ENCODE results near the gene STRIP1.

The STRIP1 gene

DNA sequence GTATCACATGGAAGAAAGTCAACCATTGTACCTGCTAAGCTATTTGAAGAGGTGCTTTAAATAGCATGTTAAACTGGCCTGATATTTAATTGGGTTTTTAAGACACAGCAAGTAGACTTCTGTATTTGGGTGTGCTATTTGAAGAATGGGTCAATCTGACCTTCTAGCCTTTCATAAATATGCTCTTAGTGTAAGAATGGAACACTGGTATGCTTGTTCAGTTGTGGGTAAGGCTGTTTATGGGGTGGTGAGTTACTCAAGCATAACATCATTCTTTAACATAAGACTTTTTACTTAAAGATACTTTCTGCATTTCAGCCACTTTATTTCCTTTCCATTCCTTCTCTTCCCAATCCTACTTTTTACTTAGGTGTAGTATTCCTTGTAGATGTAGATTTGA is 28.5 kb upstream of the STRIP1 start:
- no peak overlapping the region for H3K9ac ChIP-seq (ENCODE audit: low read length)
- no peak overlapping the region for H3K4me2 ChIP-seq (ENCODE audit: low read depth, low read length)
- no peaks in the 10 kb centered on the region for H3K9me2 ChIP-seq (replicated peaks; ENCODE audit: insufficient read depth, low read length)
- H3K36me3 ChIP-seq (replicated peaks; ENCODE audit: insufficient read depth, low read length), result no peaks in the 10 kb centered on the region
- no peak overlapping the region for H2AFZ ChIP-seq (ENCODE audit: low read length)
- no peak overlapping the region for H3K27ac ChIP-seq (ENCODE audit: low read length)
- H3K9me3 ChIP-seq (replicated peaks; ENCODE audit: insufficient read depth, low read length), result no peaks in the 10 kb centered on the region
- no peaks in the 10 kb centered on the region for H3K79me2 ChIP-seq (ENCODE audit: low read length)
- H4K20me1 ChIP-seq (ENCODE audit: insufficient read depth, low read length), result no peaks in the 10 kb centered on the region
- no peaks in the 10 kb centered on the region for H3F3A ChIP-seq (ENCODE audit: insufficient read depth, low read length)
- H3K27me3 ChIP-seq (replicated peaks; ENCODE audit: insufficient read depth, low read length), result no peaks in the 10 kb centered on the region
- no peak overlapping the region for H3K4me3 ChIP-seq (ENCODE audit: low read length)
- TF ChIP-seq EZH2phosphoT487 (IDR thresholded peaks at IDR 0.05; ENCODE audit: low read length) (no peak), EZH2 (optimal IDR thresholded peaks at IDR 0.05; ENCODE audit: low read depth, low read length) (no peak)
- TF ChIP-seq, protein P1, sequence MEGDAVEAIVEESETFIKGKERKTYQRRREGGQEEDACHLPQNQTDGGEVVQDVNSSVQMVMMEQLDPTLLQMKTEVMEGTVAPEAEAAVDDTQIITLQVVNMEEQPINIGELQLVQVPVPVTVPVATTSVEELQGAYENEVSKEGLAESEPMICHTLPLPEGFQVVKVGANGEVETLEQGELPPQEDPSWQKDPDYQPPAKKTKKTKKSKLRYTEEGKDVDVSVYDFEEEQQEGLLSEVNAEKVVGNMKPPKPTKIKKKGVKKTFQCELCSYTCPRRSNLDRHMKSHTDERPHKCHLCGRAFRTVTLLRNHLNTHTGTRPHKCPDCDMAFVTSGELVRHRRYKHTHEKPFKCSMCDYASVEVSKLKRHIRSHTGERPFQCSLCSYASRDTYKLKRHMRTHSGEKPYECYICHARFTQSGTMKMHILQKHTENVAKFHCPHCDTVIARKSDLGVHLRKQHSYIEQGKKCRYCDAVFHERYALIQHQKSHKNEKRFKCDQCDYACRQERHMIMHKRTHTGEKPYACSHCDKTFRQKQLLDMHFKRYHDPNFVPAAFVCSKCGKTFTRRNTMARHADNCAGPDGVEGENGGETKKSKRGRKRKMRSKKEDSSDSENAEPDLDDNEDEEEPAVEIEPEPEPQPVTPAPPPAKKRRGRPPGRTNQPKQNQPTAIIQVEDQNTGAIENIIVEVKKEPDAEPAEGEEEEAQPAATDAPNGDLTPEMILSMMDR (IDR thresholded peaks at IDR 0.05; ENCODE audit: low read length), result no peak
- 0 out of 2 replicates have a peak, but pooled peaks cover 2% of the 10 kb centered on the region for H3K4me1 ChIP-seq (ENCODE audit: low read length)
- DNase-seq, result no peak

DNA sequence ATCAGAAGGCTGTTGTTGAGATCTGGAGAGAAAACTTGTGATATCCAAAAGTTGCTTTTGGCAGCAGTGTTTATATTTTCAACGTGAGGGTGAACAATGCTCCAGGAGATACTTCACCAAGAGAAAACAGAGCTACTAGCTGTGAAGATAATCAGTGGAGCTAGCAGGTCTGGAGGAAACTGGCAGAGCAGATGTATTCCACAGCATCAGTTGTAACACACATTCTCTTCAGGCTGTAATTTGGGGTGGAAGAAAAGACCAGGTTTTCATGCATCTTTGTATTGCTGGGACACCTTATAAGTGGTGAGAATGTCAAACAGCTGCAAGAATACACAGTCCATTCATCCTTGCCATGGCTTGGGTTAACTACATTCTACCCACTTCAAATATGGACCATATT is 27.9 kb upstream of the STRIP1 start:
- H3K4me2 ChIP-seq (ENCODE audit: low read depth, low read length), result no peak overlapping the region
- H3K27me3 ChIP-seq (replicated peaks; ENCODE audit: insufficient read depth, low read length), result no peaks in the 10 kb centered on the region
- no peak for DNase-seq
- TF ChIP-seq EZH2 (optimal IDR thresholded peaks at IDR 0.05; ENCODE audit: low read depth, low read length), result no peak
- TF ChIP-seq, protein P1 (IDR thresholded peaks at IDR 0.05; ENCODE audit: low read length), result no peak
- no peak for TF ChIP-seq EZH2phosphoT487 (IDR thresholded peaks at IDR 0.05; ENCODE audit: low read length)
- H3K36me3 ChIP-seq (replicated peaks; ENCODE audit: insufficient read depth, low read length), result no peaks in the 10 kb centered on the region
- H3K27ac ChIP-seq (ENCODE audit: low read length), result no peak overlapping the region
- H2AFZ ChIP-seq (ENCODE audit: low read length), result no peak overlapping the region
- peaks cover 7% of the 10 kb centered on the region; the same call in 1 of the 2 replicates for H3K4me1 ChIP-seq (ENCODE audit: low read length)
- H3K9ac ChIP-seq (ENCODE audit: low read length), result no peak overlapping the region
- no peaks in the 10 kb centered on the region for H3K9me2 ChIP-seq (replicated peaks; ENCODE audit: insufficient read depth, low read length)
- H3K79me2 ChIP-seq (ENCODE audit: low read length), result no peaks in the 10 kb centered on the region
- H3K4me3 ChIP-seq (ENCODE audit: low read length), result no peak overlapping the region
- H3K9me3 ChIP-seq (replicated peaks; ENCODE audit: insufficient read depth, low read length), result no peaks in the 10 kb centered on the region
- H4K20me1 ChIP-seq (ENCODE audit: insufficient read depth, low read length), result no peaks in the 10 kb centered on the region
- no peaks in the 10 kb centered on the region for H3F3A ChIP-seq (ENCODE audit: insufficient read depth, low read length)

DNA sequence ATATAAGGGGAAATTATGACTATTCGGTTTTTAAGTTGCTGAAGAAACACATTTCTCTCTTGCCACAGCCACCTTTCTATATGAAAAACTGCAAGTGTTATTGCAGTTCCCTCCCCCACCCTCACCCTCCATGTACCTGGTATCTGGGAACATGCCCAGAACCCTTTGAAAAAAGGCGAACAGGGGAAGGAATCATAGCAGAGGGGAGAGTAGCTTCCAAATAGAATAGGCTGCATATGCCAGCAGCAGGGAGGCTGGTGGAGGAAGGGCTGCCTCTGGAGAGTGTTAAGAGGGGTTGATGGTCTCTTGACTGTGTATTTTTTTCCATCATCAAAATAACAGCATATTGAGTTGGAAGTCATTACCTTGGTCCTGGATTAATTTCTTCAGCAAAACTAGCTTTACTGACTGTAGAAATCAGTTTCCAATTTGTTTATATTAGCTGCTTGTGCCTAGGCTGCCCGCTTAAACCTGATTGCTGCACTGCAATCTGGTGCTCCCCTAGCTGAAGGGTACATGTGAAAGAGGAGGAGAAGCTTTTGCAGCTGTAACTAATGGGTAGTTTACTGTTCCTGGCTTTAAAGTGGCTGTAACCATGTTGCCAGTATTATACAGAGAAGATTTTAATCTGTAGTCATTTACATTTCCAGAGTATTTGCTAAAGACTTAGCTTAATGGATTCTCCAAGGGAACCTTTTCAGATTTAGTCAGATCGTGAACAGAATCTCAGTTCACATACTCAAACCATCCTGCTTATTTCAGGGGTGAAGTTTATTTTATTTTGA is 27.2 kb upstream of the STRIP1 start:
- no peak for DNase-seq
- H3K36me3 ChIP-seq (replicated peaks; ENCODE audit: insufficient read depth, low read length), result no peaks in the 10 kb centered on the region
- no peak overlapping the region for H3K27ac ChIP-seq (ENCODE audit: low read length)
- H3K27me3 ChIP-seq (replicated peaks; ENCODE audit: insufficient read depth, low read length), result no peaks in the 10 kb centered on the region
- no peak overlapping the region for H3K4me3 ChIP-seq (ENCODE audit: low read length)
- H3K9me2 ChIP-seq (replicated peaks; ENCODE audit: insufficient read depth, low read length), result no peaks in the 10 kb centered on the region
- no peaks in the 10 kb centered on the region for H3K9me3 ChIP-seq (replicated peaks; ENCODE audit: insufficient read depth, low read length)
- peaks cover 13% of the 10 kb centered on the region for H3K4me1 ChIP-seq (ENCODE audit: low read length)
- no peaks in the 10 kb centered on the region for H4K20me1 ChIP-seq (ENCODE audit: insufficient read depth, low read length)
- peaks cover 5% of the 10 kb centered on the region; the same call in 1 of the 2 replicates for H3F3A ChIP-seq (ENCODE audit: insufficient read depth, low read length)
- TF ChIP-seq, protein P1 (IDR thresholded peaks at IDR 0.05; ENCODE audit: low read length), result no peak
- TF ChIP-seq EZH2phosphoT487 (IDR thresholded peaks at IDR 0.05; ENCODE audit: low read length) (no peak), EZH2 (optimal IDR thresholded peaks at IDR 0.05; ENCODE audit: low read depth, low read length) (no peak)
- no peak overlapping the region for H2AFZ ChIP-seq (ENCODE audit: low read length)
- no peaks in the 10 kb centered on the region for H3K79me2 ChIP-seq (ENCODE audit: low read length)
- H3K9ac ChIP-seq (ENCODE audit: low read length), result no peak overlapping the region
- H3K4me2 ChIP-seq (ENCODE audit: low read depth, low read length), result no peak overlapping the region

Measured in MM.1S (cell line).